HG03457 (cell line): ENCODE data around the gene ZNF423.
"Not testable (repeated sequence)": the region's sequence is repeated elsewhere in the genome, so short reads cannot be mapped to it uniquely, and the experiment has no call there.

Experiments used
- ATAC-seq: cut with Tn5 transposase; IDR thresholded peaks from one replicate; pipeline ENCODE4 v1.9.1; 2021; ENCODE audit warnings: moderate number of reproducible peaks; ENCODE audit not compliant: unreplicated experiment

Gene ZNF423

DNA sequence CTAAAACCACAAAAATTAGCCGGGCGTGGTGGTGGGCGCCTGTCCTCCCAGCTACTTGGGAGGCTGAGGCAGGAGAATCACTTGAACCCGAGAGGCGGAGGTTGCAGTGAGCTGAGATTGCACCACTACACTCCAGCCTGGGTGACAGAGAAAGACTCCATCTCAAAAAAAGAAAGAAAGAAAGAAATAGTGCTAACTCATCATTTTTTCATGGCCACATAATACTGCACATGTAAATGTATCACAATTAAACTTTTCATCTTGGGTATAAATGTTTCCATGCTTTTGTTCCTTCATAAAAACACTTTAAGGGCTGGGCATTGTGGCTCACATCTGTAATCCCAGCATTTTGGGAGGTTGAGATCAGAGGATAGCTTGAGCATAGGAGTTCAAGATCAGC lies 15.9 kb upstream of the ZNF423 start:
- not testable (repeated sequence) for ATAC-seq

DNA sequence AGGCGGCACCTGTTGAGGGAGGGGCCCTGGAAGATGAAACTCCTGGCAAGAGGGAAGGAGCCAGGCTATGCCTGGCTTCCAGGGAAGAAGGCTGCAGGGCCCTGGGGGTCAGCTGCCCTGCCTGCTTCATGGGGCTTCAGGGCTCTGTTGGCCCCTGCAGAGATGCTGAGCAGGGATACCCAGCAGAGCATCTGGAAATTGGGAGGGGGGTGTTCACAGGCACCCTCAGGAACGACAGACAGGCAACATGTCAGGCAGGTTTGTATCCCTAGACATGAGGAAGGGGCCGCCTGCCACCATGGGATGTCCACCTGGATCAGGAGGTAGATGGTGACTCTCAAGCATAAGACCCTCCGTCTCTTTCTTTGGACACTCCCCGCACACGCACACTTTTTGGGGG lies 13.8 kb upstream of the ZNF423 start:
- no peak for ATAC-seq

GRCh38 chr16:49867796-49868668 lies 12.1 kb upstream of the ZNF423 start:
- no peak for ATAC-seq

GRCh38 chr16:49867234-49867633 lies 11.3 kb upstream of the ZNF423 start:
- ATAC-seq, result no peak

- ATAC-seq, result no peak
Observed at GRCh38 chr16:49866595-49867071, 10.7 kb upstream of the ZNF423 start.

- no peak for ATAC-seq
Observed at GRCh38 chr16:49862694-49863093, 6.8 kb upstream of the ZNF423 start.

- ATAC-seq, result no peak
Observed at GRCh38 chr16:49861299-49861698, 5.4 kb upstream of the ZNF423 start.

DNA sequence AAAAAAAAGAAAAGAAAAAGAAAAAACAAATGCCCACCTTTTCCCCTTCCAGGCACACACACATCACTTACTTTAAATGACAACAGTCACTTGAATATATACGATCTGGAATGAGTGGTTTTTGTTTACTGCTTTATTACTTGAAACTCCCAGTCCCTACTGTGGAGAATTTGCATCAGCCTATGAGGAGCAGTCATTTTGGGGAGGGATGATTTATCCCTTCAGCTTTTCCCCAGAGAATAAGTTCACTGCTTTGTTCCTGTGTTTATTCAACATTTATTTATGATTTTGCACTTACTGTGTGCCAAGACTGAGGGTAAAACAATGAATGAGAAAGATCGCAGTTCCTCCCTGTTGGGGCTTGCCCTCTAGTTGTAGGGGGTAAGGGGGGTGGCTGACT lies 4.7 kb upstream of the ZNF423 start:
- no peak for ATAC-seq

GRCh38 chr16:49859125-49859811 lies 3.4 kb upstream of the ZNF423 start:
- no peak for ATAC-seq

DNA sequence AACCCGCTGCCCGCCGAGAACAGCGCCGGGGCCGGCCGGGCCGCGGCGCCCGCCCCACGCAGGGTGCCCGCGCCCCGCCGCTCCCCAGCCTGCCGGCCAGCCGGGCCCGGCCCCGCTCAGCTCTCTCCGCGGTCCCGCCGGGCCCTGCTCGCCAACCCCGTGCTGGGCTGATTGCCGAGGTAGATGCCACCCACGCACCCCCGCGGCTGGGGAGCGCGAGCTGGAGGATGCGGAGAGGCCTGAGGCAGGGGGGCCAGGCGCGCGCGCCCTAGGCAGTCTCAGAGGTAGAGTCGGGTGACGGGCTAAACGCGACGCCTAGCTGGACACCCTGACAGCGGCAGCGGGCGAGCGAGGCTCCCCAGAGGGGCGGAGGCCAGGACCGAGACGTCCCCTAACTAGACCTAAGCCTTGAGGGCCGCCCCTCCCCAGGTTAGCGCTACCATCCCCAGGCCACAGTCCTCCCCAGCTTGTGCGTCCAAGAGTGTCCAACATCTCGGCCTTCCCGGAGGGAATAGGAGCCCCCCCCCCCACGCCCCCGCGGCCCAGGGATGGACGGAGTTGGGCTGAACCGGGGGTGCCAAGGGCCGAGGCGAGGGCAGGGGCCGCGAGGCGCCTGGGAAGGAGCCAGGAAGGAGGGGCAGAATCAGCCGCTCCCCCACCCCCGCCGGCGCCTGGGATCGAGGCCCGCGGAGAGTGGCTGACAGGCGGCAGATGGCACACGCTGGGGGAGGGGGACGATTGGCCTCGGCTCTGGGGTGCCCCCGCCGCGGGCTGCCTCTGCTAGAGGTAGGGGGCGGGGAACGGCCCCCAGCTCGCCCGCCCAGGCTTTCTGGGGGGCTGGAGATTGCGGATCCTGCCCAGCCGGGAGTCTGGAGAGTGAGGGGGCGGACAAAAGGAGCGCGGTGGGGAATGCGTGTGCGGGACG lies 2.5 kb upstream of the ZNF423 start:
- ATAC-seq, result no peak

GRCh38 chr16:49857423-49858181 lies 1.7 kb upstream of the ZNF423 start:
- no peak for ATAC-seq

DNA sequence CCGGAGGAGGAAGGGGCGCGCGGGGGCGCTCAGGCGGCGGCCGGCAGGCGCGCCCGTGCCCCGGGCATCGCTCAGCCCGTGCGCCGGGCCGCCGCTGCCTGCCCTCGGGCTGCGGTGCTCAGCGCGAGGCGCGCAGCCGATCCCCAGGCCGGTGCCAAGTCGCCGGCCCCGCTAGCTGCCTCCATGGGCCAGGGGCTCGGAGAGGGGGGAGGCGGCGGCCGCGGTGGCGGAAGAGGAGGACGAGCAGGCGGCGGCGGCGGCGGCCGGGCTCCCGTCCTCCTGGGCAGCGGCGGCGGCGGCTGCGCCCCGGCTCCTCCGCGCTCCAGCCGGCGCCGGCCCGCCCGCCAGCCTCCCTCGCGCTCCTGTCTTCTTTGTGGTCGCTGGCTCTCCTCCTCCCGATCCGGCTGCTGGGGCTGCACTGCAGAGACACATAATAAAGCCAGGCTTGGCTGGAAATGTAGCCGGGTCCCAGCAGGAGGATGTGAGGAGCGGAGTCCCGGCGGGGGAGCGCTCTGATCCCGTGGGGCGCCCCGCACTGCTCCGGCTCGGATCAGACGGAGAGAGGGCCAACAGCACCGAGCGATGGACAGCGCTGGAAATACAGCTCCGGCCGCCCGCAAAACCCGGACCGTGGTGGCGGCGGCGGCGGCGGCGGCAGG lies 889 bp upstream of the ZNF423 start:
- ATAC-seq, result no peak

DNA sequence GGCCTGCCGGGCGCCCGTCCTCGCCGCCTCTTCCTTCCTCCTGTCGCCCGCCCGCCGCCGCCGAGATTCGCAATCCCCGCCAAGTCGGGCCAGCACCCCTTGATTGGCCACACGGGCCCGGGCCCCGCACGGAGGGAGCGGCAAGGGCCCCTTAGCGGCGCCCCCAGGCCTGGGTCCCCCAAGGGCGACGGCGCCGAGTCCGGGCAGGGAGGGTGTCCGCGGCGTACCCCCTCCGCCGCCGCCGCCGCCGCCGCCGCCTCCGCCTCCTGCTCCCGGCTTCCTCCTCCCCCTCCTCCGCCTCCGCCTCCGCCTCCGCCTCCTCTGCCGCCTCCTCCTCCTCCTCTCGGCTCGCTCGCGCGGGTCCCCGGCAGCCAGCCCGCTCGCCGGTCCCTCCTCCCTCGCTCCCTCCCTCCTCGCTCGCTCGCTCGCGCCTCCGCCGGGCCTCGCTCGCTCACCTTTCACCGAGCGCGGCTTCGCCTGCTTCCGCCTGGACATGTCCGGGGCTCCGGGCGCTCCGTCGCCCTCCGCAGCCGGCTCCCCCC lies 561 bp downstream of the ZNF423 start:
- ATAC-seq, result peak; percentile 43

DNA sequence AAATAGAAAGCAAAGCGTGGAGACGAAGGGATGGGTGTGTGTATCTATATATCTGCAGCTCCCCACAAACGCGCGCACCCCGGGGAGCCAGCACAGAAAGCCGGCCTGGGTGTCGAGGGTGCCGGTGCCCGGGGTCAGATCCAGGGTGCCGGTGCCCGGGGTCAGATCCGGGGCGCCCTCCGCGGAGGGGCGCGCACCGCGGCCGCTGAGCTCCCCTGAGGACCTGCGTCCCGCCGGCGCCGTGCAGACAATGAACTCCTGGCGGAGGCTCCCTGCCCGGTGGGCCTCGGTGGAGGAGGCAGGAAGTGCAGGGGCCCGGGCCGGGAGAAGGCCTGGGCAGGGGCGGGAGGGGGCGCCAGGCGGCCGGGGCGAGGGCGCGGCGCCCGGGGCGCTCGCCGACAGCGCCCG lies 1.1 kb downstream of the ZNF423 start:
- ATAC-seq, result no peak

DNA sequence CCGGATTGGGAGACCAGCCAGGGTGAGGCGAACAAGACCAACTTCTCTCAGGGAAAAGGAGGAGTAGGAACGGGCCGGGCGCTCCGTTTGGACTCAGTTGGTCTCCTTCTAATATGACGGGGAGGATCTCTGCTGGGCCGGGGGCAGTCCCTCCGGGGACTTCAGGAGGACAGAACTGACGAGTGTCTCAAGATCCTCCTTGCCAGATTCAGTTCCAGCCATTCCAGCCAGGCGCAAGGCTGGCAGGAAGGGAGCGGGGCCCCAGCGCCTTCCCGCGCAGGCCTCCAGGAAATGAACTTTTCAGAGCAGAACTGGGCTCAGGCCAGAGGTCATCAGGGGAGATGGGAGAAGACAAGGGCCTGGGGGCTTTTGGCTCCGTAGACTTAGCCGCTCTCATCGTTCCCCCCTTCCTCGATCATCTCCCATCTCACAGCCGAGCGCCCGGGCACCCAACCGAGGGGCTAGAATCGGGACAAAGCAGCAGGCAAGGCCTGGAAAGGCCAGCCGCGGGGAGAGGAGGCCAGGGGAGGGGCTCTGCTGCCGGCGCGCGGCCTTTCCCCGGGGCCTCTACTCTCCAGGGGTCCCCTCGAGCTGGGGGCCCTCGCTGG lies 1.6 kb downstream of the ZNF423 start:
- ATAC-seq, result no peak

GRCh38 chr16:49852279-49852678 lies 3.6 kb downstream of the ZNF423 start:
- ATAC-seq, result no peak

GRCh38 chr16:49851468-49851787 lies 4.5 kb downstream of the ZNF423 start:
- ATAC-seq, result no peak

DNA sequence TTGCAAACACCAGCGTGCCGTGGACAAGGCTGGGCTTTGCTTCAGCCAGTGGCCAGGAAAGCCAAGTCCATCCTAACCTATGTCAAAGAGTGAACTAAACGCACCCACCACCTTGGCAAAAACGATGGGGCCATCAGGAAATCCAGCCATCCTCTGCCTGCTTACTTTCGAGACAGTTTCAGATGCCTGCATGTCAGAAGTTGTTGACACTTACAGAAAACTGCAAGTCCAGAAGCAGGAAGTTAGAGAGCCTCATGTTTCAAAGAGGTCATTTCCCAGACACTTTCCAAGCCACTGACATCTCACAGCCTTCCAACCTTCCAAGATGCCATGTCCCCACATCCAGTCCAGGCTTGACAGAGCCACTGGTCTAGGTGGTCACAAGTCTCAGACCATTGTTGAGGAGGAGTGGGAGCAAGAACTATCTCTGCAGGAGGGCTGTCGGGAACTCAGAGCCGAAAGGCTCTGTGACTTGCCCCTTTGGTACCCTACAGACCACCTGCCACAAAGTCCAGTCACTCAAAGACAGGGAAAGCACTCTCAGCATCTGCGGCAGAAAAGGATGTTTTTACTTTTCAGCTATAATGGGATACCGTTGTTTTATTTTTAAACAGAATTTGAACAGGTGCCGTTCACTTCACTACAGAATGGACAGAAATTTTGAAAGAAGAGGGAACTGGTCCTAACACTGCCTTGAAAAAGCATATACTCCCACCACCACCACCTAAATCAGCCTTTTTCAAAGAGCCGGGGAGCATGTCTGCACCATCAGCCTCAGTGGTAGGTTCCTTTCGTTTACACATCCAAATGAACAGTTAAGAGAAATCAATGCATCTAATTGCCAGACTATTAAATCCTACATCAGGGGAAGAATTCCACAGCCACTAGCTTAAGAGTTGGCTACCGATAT lies 5.1 kb downstream of the ZNF423 start:
- ATAC-seq, result no peak
